Activated CD4-positive, CD25-positive, alpha-beta regulatory T cell treated with anti-CD3 and anti-CD28 coated beads, Interleukin-2, amount 50 U/mL, for 24 hours (primary cell): Measurements from ENCODE around the gene LRRC57.

Experiments
- ATAC-seq, 2 donors: fragments of 150-1000 bp; cut with Tn5 transposase; one replicate each; pipeline ENCODE4 v1.10.0; 2021; ENCODE audit warnings: mild to moderate bottlenecking in 1 of 2, moderate library complexity in 1 of 2

Gene LRRC57

DNA sequence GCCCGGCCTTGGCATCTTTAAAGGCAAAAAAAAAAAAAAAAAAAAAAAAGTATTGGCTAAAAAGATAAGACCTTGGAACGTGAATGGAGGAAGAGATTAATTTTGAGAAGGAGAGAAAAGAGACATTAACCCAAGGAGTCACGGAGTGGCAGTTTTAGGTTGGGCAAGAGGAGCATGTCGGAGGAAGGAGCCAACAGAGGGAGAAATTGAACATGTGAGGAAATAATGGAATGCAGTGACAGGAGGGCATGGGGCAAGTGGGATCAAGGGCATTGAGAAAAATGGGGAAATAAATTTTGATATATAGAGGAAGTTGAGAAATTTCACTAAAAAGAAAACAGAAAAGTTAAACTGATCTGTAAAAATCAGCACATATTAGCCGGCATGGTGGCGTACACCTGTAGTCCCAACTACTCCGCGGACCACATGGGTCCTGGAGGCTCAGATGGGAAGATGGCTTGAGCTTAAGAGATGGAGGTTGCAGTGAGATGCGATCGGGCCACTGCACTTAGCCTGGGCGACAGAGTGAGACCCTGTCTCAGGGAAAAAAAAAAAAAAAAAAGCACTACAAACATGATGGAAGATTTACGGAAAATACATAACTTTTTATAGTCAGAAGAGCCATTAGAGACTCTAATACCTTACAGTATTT lies 1.3 kb upstream of the LRRC57 start:
- ATAC-seq: no peak

DNA sequence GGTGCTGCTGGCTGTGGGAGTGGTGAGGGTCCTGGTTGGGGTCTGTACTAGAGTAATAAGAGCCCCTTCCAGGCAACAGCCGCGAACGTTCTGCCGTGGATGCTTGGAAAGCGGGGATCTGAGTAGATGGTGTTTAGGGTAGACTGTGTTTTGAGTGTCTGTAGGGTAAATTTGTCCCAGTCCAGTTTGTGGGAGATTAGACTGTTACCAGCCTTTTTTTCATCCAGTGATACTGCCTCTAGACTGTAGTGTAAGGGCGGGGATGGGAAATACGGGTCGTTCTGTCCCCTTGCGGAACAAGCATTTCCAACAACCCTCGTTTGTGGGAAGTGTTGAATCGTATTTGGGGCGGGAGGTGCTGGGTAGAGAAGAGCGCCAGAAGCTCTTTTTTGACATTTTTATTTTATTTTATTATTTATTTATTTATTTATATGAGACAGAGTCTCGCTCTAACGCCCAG lies 469 bp upstream of the LRRC57 start:
- ATAC-seq: peak; percentile 12 to 16

DNA sequence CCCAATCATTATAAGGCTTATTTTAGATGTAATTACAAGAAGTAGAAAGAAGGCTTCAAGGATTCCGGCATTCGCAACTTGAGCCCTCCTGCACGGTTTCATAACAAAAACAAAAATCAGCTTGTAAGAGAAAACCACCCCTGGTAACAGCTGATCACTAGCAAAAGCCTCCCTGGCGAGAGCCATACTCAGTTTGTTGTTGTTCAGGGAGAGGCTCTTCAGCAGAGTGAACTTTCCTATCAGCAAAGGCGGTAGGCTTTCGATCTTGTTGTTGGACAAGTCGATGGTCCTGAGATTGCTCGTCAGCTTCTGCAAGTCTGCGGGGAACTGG lies 710 bp downstream of the LRRC57 start:
- no peak for ATAC-seq

DNA sequence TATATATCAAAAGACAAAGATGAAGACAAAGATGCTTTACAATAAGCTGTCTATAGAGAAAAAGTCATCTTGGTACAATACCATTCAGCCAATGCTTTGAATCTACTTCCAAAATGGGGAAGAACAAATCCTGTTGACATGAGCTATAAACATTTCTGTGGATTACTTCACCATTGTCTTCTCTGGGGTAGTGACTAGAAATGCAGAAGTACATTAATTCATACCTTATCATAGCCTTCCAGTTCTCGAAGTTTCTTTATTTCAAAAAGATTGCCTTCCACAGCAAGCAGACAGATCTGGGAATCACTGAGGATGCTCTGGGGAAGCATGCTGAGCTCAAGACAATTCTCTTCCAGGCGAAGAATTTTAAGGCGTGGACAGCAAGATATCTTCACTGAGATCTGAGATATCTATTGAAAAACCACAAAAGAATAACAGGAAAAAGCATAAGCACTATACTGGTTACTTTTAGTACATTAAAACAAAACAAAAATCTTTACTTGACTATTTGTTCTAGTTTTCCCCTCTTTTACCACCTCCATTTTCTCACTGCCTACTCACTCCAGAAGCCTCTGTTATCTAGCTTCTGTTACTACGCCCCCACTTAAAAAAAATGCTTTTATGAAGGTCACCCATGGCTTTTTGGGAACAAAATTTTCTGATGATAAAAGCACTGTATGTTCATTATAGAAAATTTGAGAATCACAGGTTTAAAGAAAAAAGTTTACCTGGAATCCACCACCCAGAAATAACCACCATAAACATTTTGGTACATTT lies 3.6 kb downstream of the LRRC57 start:
- no peak for ATAC-seq

DNA sequence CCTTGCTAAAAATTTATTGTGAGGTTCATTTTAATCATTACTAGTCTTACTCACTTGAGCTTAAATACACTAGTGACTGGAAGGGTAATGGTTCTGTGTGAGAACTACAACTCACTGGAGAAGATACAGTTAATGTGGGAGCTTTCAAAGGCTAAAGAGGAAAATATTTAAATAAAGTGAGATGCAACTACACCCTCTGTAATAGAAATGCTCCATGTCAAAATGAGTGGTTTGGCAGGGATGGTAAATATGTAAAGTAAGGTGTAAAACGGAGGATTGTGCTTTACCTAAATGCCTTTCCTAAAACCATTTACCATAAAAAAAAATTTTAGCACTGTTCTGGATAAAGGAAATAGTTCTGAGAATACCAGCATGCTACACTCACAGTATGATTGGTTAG lies 15.3 kb downstream of the LRRC57 start:
- no peak for ATAC-seq

DNA sequence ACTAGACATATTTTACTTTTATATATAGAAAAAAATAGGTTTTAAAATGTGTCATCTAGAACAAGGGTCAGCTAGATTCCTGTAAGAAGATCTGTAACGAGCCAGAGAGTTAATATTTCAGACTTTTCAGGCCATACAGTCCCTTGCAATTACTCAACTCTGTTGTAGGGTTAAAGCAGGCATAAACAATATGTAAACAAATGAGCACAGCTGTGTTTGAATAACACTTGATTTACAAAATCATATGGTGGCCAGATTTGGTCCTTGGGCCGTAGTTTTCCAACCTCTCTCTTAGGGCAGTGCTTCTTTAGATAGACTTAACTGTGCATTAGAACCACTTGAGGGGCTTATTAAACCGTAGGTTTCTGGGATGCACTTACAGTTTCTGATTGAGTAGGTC lies 19.6 kb downstream of the LRRC57 start:
- no peak for ATAC-seq

DNA sequence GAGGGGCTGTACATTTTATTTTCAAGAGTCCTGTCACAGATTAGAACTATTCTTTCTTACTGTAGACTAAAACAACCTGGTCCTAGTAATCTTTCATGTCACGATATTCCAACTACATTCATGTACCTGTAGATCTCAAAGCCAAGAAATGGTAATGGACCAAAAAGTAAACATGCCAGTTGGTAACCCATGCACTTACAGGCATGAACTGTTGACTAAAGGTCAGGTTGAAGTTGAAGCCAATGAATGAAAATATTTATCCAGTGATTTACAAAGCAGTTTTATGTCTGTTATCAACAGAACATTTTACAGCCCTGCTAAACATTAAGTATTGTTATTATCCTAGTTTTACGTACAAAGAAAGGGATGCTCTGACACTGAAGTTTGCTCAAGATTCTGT lies 25.3 kb downstream of the LRRC57 start:
- no peak for ATAC-seq

DNA sequence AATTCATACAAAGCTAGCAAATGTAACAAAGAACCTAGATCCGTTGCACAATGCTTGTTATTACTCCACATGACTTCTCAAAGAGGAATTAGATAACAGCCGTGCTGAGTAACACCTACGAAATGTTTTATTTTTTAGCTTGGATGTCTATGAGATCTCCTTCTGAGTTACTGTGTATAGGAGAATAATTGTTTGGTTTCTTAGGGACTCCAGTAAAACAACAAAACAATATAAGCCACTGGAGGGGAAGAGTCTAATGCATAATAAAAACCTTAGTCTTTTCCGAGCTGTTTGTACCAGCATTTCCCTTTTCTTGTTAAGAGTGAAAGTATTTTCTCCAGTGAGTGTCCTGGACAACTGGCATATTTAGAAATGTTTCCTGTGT lies 37.6 kb downstream of the LRRC57 start:
- ATAC-seq: no peak

DNA sequence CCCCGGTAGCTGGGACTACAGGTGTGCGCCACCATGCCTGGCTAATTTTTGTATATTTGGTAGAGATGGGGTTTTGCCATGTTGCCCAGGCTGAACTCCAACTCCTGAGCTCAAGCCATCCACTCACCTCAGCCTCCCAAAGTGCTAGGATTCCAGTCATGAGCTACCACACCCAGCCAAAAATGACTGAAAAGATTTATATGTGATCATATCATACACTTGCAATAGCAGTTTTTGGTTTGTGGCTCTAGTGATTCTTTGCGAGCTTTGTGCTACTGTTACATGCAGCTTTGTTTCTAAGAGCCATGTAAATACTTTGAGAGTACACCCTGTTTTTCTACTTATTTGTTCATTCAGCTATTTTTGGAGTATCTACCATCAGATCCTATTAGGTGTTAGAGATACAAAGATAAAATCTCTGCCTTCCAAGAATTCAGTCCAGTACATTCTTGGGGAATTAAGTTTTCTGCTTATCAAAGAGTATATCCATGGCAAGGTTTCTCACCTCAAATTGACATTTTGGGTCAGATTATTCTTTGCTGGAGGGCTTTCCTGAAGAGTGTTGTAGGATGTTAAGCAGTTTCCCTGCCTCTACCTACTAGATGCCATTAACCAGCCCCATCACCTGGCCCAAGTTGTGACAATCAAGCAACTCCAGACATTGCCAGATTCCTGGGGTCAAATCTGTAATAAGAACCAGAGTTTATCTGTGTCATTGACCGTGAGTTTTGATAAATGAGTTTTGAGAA lies 38.2 kb downstream of the LRRC57 start:
- no peak for ATAC-seq

DNA sequence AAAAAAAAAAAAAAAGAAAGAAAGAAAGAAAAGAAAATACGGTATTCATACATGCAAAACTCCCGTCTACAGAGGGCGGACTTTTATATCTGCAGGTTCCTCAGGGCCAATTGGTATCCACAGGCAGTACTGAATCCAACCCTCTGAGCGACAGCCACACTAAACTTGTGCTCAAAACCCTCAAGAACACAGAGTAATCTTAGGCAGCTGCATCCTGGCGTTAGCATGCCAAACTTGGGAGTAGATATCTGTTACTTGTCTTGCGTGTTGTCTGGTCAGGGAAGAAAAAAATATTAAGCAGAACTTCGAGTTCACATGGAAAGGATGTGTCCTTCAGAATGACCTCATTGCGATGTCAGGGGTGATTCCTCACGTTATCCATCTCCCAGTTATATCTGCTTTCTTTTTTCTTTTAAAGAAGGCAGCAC lies 40.3 kb downstream of the LRRC57 start:
- no peak for ATAC-seq

DNA sequence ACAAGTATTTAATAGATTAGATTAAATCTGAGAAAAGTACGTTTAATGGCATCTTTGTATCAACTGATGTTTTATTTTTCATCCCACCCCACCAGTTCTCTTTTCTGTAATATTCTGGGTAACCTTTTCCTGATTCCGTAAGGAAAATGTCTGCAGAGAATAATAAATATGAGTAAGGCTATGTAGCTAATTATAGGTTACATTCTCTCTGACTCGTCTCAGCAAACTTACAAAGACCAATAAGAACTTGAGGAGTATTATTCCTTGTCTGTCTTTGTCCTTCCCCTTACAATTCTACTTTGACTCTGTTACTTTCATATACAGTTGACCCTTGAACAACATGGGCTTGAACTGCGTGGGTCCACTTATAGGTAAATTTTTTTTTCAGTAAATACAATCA lies 41.1 kb downstream of the LRRC57 start:
- no peak for ATAC-seq

DNA sequence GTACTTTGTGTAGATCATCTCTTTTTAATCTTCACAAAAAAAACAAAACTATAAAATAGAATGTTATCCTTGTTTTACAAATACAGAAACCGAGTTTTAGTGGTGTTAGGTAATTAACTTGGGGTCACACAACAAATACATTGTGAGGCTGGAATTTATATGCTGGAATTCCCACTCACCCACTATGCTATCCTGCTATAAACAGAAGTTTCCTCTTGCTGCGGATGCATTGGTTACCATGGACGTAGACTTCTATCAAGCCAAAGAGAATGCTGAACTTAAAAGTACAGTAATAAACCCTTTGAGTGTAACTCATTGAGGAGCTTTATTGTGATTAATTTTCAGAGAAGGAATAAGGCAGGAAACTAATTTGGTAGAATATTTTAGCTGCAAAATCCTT lies 44.0 kb downstream of the LRRC57 start:
- no peak for ATAC-seq

DNA sequence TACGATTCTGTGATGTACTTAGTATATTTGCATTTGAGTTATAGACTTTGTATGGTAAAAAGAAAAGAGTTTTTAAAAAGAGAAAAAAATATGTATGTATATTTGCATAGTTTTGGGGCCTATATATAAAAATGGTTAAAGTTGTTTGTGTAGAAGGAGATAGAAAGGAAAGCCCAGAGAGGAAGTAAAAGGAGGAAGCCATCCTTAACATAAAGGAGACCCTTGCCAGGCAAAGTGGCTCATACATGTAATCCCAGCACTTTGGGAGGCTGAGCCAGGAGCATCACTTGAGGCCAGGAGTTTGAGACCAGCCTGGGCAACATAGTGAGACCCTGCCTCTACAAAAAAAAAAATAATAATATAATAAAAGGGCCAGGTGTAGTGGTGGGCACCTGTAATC lies 44.8 kb downstream of the LRRC57 start:
- ATAC-seq: no peak

DNA sequence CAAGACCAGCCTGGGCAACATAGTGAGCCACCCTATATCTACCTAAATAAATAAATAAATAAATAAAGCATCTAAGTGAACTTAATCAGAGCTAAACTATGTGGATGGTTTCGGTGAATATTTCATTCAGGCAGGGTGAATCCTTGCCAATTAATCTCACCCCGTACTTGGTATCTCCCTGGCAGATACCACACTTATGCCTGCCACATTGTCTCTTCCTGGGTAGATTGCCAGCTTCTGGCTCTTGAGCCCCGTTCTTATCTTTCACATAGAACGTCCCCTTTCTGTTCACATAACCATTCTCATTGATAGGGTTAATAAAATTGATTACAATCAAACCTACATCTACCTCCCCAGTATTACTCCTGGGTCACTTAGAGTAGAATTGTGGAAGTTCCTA lies 46.1 kb downstream of the LRRC57 start:
- ATAC-seq: no peak

DNA sequence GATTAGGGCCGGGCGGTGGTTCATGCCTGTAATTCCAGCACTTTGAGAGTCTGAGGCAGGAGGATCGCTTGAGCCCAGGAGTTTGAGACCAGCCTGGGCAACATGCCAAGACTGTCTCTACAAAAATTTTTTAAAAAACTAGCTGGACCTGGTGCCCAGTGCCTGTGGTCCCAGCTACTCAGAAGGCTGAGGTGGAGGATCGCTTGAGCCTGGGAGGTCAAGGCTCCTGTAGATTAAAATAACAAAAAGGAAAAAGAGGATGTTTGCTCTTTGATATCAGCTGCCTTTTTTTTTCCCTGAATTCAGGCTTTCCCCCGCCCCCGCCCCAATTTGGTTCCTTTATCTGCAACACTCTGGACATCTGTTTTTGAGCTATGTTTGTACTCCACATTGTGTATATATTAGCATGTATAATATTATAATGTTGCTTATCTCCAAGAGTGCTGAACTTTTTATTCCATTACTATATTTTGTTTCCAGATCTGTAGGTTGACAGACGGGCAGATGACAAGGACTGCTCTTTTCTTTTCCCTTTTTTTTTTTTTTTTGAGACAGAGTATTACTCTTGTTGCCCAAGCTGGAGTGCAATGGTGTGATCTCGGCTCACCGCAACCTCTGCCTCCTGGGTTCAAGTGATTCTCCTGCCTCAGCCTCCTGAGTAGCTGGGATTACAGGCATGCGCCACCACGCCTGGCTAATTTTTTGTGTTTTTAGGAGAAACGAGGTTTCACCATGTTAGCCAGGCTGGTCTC lies 48.6 kb downstream of the LRRC57 start:
- no peak for ATAC-seq

DNA sequence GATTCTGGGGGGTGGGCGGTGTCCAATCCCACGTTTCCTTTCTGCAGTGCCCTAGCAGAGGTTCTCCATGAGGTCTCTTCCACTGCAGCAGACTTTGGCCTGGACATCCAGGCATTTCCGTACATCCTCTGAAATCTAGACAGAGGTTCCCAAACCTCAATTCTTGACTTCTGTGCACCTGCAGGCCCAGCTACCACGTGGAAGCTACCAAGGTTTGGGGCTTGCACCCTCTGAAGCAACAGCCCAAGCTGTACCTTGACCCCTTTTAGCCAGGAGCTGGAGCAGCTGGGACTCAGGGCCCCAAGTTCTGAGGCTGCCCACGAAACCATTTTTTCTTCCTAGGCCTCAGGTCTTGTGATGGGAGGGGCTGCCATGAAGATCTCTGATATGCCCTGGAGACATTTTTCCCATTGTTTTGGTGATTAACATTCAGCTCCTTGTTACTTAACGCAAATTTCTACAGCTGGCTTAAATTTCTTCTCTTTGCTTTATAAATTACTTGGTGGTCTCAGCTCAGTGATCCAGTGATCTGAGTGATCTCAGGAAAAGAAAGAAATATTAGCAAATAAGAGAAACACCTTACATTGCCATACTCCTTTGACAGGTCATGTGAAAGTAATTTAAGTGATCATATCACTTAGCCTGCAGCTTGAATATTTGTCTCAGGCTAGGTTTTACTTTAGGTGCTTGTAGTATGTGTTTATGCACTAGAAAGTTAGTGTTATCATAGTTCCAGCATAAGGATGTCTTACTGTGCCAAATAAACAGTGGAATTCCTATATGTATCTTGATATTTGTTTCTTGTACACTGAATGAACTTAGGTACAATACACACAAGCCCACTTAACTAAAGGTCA lies 50.2 kb downstream of the LRRC57 start:
- no peak for ATAC-seq

DNA sequence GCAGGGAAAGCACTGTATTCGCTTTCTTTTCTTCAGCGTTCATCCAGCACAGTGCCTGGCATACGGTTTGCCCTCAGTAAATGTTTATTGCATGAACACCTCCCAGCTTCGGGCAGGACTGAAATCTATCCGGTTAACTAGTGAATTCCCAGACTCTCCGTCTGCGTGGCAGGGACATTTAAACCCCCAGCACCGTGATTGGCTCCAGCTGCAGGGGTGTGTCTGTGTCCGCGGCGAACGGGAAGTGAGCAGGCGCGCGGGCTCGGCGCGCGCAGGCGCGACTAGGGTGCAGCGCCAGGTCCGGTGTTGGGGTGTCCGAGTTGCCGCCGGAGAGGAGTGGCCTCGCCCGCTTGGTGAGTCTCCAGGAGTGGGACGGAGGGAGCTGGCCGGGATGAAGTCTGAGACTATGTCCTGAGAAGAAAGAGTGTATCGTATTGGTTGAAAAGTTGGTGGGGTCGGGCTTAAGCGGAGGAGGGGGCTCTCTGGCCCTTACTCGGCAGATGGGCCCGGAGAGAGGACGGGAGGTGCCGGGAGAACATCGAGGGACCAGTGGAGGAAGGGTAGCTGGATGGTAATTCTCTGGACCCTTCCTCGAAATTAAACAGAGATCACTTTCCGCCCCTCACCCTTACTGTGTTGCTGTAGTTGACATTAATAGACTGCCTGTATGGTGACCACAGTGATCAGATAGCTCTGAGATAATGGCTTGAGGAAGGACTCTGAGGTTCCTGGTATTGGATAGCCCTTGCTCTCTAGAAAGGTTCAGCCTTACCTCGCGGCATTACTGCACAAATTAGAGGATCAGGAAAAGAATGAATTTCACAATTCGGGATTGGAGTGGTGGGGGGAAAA lies 53.0 kb downstream of the LRRC57 start, which contains the start of gene SNAP23:
SNAP23 (plus strand) TSS at position 274 of the 852 bp plus-strand sequence. CDS start 16,213 bp downstream, outside the sequence.
- ATAC-seq: peak; percentile 91 to 93

DNA sequence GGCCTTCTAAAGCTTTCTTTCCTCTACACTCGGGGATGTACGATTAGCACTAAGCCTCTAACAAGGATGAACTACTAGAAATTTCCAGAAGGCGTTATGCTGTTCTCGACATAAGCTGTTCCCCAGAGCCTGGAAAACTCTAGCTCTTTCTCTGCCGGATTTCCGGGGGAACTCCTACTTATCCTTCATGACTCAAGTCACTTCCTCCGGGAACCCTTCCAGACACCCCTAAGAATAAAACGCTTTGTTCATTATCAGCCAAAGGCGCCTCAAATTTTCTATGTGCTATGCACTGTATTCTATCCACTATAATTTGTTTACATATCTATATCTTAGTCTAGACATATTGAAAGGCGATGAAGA lies 53.6 kb downstream of the LRRC57 start:
- no peak for ATAC-seq

DNA sequence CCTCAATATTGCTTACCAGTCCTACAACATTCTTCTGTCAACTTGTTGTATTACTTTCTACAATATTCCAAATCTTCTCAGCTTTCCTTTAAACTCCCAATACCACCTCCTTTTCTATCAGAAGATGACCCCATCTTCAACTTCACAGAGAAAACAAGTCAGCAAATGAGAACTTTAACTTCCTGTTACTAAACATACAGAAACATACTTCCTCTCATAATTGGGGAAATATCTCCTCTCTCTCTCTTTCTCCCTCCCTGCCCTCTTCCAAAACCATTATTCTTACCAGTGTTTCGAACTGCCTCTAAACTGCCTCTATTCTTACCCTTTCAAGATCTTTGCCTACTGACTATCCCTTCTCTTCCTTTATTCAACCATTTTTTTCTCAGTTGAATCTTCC lies 54.9 kb downstream of the LRRC57 start:
- ATAC-seq: no peak

DNA sequence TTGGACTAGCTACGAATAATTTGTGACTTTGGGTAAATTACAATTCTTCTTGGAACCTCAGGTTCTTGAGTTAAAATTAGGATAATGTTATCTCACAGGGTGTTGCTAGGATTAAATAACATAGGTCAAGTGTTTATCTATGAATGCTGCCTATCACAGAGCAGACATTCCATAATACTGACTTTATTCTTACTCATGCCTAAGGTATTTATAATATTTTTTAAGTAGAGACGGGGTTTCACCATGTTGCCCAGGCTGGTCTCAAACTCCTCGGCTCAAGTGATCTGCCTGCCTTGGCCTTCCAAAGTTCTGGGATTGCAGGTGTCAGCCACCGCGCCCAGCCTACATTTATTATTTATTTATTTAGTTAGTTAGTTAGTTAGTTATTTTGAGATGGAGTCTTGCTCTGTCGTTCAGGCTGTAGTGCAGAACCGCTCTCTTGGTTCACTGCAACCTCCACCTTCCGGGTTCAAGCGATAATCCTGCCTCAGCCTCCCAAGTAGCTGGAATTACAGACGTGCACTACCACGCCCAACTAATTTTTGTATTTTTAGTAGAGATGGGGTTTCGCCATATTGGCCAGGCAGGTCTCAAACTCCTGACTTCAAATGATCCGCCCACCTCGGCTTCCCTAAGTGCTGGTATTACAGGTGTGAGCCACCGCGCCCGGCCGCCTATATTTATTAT lies 56.9 kb downstream of the LRRC57 start:
- no peak for ATAC-seq
